G401.6 (cell line): ENCODE results near the gene POU6F2.

ENCODE experiments used
- FAIRE-seq: peaks from 2 replicates; lab custom pipeline; 2012; peaks lifted over from hg19 to GRCh38; lab: Jason Lieb, UNC

Gene POU6F2

DNA sequence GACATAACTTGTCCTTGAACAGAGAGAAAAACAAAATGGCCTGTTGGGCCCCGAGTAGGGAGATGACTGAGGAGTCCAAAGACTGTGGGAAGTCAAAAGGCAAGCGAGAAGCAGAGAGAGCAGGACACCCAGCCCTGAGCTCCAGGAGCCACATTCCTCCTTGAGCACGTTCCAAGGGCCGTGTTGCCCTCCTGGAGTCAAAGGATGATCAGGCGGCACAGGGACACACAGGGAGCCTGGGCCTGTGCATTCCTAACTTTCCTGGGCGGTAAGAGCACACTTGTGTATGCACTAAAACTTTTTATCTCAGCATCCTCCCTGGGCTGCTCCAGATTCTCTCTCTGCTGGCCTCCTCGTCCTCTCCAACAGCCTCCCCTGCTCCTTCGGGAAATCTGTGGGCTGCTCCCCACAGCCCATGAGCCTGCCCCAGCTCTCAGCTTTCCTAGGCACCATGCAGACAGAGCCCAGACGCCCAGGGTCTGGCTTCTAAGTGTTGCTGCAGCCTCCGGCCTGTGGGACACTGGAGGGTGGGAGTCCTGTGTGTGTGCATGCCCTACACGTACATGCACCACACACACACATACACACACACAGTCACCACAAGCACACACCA is 281.8 kb downstream of the POU6F2 start:
- FAIRE-seq = no peak

DNA sequence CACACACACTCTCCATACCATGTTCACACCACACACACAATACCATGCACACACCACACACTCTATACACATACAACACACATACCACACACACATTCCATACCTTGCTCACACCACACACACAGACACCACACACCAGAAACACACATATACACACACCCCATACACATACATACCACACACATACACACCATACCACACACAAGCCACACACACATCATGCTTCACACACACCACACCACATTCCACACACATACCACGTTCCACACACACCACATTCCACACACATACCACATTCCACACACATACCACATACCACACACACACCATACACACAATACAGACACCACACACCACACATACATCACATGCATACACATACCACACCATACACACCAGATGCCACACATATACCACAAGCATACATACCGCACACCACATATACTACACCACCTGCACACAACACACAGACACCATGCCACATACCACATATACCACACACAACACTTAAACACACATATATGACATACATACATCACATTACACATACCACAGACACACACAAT is 282.7 kb downstream of the POU6F2 start:
- no peak for FAIRE-seq

DNA sequence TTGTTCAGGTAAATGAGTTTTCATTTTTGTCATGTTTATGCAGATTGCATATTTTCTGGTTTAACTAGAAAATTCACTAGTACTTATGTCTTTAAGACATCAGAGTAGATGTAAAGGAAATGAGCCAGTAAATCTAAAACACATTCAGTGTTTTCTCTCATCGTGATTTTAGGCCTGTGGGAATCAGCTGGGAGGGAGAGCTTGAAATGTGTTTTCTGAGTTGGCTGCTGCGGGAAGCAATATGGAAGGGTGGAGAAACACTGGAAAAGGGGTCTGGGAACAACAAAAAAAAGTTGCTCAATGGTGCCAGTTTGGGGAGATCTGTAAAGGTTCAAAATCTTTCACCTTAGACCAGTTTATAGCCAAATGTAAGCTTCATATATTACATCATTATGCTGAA is 284.1 kb downstream of the POU6F2 start:
- FAIRE-seq = no peak

DNA sequence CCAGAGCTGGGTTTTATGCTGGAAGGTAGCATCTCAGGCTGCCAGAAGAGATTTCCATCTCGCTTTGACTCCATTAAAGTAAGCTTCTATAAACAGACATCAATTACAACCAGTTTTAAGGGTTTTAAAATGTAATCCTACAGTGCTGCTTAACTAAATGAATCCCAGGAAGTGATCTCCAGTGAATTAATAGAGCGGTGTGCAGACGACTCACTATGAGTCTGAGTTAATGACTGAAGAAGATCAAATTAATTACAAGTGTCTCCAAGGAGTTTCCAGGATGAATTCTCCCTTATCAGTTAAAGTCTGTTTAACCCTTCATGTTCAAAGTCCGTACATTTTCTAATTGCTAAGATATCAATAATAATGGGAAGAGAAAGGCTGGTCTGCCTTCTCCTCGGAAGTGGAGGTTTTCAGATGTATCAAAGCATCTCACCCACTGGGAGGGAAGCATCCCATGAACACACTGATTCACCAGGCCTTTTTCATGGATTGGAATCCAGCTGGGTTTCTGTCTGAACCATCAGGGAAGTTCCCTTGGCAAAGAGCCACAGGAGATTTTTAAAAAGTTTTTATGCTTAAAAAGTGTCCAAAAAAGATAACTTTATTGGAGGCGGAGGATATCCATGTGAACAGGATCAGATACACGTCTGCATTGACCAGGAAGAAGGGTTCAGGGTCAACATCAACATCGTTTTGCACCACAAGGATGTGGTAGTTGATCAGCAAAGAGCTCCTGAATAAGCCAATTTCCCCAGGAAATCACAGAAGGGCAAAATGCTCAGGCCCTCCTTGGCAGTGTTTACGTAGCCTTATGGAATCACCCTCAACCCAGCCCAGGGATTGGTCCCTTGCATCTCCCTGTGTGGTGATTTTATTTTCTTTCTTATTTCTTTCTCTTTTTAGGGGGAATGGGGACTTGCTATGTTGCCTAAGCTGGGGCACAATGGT is 288.2 kb downstream of the POU6F2 start:
- no peak for FAIRE-seq

DNA sequence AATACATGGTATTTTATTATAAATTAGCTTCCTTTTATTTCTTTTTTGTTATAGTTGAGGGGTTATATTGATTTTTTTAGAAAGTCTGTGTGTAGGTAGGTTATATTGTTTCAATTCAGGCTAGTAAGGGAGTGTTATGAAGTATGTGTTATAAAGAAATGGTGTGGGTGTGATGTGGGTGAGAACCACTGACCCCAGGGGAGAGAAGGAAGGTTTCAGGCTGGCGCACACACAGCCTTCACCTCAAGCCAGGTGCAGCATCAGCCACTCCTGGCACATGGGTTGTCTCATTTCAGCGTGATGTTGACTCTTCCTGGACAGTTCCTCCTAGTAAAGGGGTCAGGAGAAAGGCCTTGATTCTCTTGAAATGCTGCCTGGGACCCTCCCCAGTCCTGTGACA is 291.3 kb downstream of the POU6F2 start:
- no peak for FAIRE-seq

DNA sequence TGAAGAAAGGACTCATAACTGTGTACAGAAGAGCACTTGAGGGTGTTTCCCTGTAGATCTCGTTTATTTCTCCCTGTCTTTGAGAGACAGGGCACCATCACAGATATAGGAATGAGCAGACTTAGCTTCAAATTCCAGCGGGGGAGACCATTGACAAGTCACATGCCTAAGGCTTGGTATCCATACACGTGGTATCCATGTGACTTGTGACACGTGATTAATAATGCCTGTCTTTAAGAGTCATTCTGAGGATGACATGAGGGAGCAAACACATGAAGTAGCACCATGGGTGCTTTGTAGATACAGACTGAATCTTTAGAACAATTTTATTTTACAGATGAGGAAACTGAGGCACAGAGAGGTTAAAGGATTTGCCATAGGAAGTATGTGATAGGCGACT is 292.3 kb downstream of the POU6F2 start:
- no peak for FAIRE-seq

DNA sequence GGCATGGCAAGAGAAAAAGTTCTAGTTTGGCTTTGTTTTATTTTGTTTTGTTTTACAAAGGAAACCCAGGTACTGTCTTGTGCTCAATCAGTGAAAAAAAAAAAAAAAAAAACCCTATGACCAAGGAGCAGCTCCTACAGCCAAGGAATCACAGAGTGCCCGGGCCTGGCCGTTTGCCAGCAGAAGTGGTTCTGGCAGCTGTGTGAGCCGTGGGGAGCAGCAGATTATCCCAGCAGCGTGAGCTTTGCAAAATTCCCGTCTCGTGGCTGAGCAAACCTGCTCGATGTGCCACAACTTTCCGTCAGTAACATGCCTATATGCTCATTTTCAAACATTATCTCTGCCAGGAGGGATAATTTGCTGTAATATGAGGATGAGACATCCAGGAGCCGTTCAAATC is 293.7 kb downstream of the POU6F2 start:
- no peak for FAIRE-seq

DNA sequence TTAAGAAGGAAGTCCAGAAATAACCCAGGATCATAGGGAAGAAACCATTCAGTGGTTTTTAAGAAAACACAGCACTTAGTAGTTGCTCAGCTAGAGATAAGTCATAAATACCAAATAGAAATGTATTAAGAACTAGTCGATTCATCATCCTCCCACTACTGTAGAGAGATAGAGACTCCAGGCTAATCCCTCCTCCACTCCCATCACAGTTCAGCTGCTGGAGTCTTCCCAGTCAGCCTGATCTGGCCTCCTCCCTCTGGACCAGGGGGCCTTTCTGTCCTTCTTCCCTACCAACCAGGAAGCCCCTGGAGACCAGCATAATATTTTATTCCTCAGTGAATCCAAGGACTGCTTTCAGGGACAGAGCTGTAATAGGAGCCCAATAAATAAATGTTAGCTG is 294.4 kb downstream of the POU6F2 start:
- FAIRE-seq = no peak

DNA sequence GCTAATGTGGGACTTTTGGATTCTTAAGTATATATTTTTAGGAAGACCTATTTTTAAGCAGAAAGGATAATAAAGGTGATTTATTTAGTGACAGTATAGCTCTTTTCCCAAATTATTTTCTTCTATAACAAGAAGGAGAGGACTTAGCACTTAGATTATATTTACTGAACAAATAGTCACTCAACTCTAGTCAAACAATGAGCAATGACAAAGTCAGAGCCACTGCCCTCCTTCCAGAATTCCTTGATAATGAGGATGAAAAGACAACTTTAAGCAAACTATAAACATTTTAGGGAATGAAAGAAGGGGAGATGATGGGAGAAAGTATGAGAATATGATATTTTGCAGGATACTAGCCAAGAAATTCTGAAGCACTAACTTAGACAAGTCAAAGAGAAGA is 295.0 kb downstream of the POU6F2 start:
- no peak for FAIRE-seq

DNA sequence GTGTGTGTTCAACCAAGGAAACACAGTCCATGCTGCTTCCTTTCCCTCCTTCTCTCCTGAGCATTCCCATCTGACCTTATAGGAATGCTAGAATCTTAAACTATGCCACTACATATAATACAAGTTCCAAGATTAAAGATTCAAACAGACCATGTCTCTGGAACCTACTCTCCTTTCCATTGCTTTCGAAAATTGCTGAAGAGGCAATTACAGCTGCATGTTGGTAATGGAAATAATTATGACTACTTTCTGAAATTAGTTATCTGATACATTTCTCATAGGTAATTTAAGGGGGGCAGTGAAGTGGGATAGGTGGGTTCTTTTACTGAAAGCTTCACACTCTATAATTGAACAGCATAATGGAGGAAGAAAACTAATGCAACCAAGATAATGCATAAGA is 302.6 kb downstream of the POU6F2 start:
- no peak for FAIRE-seq

DNA sequence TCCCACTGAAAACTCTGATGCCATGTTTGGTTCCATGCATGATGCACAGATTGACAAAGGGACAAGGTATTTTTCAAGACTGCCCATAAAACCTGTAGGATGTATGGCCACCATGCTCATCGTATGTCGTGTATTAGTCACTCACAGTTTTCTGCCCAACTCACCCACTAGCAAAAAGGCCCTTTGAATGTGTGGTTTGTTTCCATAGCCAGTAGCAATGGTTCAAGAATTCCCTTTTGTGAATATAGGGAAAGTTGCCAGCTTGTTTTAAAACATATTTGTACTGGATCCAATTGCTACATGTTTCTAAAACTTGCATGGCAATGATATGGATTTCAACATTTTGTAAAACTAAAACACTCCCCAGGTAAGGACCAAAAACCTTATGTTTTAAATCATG is 307.5 kb downstream of the POU6F2 start:
- no peak for FAIRE-seq

DNA sequence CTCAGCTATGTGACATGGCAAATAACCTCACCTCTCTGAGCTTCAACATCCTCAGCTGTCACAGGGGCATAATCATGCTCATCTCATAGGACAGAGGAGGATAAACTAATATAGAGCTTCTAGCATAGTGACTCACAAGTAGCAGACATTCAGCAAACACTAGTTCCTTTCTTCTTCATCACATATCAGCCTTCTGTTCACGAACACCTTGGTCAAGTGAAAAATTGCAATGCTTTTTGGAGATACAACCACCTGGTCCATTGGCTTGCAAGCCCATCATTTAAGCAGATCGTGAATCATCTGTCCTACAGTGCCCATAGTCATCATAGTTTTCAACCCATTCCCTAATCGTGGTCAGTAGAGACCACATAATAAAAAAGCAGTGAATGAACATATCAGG is 310.6 kb downstream of the POU6F2 start:
- no peak for FAIRE-seq

DNA sequence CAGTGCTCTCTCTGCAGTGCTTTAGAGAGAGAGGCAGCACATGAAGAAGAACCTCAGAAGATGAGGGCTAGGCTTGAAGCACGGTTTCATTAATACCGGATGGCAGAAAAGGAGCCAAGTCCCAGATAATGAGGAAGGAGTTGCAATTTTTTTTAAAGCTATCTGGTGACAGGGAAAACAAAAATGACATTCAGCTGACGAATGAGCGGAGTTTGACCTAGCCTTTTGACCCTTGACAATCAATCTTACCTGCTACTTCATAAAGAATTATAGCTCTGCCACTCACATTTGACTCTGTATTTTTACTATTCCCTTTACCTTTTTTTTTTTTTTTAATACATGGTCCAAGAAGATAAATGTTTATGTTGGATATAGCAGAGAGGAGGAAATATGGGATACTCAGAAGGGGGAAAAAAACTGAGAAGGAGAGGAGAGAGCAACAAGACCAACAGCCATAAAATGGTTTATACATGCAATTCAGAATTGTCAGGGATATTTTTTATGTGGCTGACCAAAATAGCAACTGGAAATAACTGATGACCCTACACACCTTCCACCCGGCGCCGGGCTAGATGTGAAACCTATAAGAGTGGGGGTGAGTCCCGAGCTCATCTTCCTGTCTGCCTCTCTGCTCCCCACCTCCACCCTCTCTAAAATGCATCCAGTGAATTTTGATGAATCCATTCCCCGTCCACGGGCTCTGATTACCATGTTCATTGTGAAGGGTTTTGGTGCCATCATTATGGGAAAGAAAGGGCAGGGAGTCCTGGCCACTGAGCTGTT is 314.1 kb downstream of the POU6F2 start:
- FAIRE-seq = peak; percentile 95

DNA sequence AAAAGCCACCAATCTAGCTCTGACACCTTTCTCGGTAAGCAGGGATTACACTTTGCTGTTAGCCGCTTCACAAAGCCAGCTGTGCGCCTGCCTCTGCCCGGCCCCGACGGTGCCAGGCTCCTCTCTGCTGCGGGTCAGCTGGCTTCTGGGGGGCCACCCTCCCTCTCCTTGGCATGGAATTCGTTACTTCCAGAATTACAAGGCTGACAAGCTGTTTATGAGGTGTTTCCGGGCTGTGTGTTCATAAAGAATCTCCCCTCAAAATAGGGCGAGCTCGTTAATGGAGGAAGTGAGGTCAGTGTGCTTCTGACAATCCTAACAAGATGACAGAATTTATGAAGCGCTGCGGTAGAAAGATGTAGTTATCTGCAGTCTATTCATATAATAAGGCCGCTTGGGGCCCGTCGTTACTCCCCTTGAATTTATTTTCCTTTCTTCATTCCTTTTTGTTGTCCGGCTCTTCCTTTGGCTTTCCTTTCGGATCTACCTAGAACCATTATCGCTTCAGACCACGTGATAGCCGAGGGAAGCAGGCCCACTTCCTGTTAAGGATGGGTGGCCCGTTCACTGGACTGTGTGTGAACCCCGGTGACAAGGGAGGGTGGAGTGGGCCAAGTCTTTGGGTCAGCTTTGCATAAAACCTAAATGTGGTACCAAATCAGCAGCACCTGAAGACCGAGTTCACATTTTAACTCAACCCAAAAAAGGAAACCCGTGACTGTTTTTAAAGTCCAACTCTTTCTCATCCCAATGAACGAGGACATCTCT is 315.5 kb downstream of the POU6F2 start:
- FAIRE-seq = no peak

DNA sequence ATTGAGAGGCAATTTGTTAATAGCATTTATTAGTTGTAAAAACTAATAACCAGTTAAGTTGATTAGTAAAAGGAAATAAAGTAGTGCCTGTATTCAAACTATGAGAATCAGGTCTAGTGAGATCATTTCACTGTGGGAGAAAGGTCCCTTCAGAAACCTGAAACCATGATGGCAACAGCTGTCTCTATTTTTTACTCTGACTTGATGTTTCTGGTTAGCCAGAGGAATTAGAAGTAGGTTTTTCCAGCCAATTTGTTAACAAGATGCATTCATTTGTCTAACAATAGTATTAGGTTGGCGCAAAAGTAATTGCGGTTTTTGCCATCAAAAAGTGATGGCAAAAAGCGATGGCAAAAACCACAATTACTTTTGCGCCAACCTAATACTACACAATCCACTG is 316.3 kb downstream of the POU6F2 start:
- peak; percentile 52 for FAIRE-seq

DNA sequence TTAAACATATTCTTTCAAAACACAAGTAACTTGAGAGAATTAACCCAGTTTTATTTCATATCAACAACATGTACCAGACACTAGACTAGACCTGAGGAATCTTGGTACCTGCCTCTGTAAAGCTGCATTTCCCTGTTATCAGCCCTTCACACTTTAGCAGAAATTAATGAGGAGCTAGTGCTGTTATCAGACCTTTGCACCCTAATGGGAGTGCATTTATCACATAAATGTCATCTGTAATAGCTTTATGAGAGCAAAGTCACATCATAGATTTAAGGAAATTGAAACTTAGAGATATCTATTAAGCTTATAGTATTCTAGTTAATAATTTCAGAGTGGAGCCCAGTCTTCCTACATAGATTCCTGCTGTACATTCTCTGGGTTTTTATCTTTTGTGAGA is 318.1 kb downstream of the POU6F2 start:
- FAIRE-seq = no peak

DNA sequence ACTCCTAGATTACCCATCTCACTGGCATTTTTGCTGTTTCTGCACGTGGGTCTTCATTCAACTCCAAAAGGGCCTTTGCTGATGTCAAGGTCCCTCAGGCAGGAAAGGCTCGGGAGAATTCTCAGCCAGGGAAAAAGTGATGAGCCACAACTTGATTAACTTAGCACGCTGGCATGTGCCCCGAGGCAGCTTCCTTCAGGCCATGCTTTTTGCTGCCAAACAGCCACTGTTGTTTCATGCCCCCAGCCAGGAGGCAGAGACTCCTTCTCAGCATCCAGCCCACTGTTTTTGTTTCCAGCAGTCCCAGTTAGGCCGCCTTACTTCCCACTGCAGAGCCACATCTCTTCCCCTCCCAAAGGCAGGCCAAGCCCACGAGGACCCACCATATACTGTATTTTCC is 322.0 kb downstream of the POU6F2 start:
- no peak for FAIRE-seq

DNA sequence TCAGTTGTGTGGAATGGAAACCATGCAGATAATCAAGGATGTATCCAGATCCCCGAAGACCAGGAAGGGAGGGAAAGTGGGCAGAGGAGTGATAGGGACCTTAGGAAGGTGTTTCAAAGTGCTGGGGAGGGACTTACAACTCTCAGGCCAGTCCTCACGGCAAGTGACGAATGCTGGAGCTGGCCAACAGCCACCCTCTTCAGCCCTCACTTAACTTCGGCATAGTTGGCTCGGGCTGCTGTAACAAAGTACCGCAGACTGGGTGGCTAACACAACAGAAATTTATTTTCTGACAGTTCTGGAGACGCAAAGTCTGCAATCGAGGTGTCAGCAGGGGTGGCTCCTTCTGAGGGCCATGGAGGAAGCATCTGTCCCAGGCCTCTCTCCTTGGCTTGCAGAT is 322.6 kb downstream of the POU6F2 start:
- no peak for FAIRE-seq

DNA sequence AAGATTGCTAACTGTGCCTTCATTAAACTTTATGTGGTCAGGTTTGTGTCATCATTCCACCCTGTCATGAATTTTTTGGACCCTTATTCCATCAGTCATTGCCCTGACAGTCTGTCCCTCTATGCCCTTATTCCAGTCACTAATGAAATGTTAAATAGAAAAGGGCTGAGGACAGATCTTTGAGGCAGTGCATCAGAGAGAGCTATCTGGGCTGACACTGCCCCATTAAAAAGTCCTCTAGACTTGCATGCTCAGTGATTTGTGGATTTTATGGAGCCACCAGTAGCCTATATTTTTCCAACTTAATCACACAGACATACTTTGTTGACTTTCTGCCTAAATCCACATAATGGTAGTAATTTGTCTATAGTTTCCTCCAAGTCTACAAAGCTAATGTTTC is 323.8 kb downstream of the POU6F2 start:
- no peak for FAIRE-seq

DNA sequence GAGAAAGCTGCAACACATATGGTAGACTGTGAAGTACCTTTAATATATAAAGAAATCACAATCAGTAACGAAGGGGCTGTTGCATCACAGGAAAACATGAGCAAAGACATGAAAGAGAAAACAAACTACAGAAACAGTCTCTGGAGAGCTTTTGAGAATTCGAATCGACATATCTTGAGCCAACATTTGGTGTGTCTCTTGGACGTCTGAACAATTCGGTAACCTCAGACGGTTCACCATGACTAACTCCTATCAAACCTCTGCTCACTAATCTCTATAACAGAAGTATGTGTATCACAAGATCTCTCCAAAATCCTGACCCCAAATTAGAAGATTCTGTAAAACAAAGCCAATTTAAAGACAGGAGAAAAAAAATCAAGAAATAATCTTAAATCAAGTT is 326.5 kb downstream of the POU6F2 start:
- FAIRE-seq = no peak

DNA sequence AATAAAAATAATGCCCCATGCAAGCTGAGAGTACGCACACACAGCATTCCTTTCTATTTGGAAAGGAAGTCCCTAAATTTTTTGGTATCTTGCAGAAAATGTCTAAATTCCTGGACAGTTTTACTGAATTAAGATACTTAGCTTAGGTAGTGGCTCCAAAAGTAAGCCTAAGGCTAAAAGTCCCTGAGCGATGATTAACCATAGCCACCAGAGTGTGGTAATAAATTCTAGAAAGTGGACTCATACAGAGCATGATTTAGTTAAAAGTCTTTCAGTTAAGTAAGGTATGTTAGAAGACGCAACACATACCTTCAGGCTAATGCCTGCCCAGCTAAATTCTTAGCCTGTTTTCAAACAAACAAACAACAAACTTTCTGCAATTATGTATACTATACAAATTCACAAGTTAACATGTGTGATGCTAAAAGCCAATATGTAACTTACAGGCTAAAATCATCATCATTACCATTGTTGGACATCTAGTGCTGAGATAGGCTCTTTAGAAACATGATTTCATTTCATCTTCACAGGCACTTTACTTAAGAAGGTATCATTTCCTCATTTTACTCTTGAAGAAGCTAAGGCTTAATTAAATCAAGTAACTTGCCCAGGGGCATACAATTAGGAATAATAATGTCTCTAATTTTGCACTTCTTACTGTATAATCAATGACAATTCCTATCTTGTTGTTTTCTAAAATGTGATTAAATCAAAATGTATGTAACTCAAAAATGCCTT is 327.1 kb downstream of the POU6F2 start:
- no peak for FAIRE-seq
